Measurements from ENCODE around the gene TRAK1. TPM values are rescaled to one million over a fixed set of nuclear protein-coding genes. Genes with fewer than 3 reads are reported as not detected.

TRAK1 gene
- total RNA-seq, 1 donor from 2014 or later = 53.8 TPM

GRCh38 chr3:42225486-42226363 is 134.6 kb downstream of the TRAK1 start:
- H3K4me3 Mint-ChIP-seq (ENCODE audit: low read depth) = no peak overlapping the region
- no peaks in the 10 kb centered on the region for H3K4me1 Mint-ChIP-seq (ENCODE audit: low read depth)
- H3K27ac Mint-ChIP-seq = no peak overlapping the region
- no peak for TF ChIP-seq CTCF (IDR thresholded peaks at IDR 0.05; ENCODE audit: unreplicated experiment)
- H3K36me3 Mint-ChIP-seq (ENCODE audit: insufficient read depth) = peaks cover 14% of the 10 kb centered on the region
- peaks cover 3% of the 10 kb centered on the region for H3K27me3 Mint-ChIP-seq
- DNase-seq (ENCODE audit: low spot score, unreplicated experiment) = no peak
- H3K9me3 Mint-ChIP-seq (ENCODE audit: low read depth) = no peaks in the 10 kb centered on the region

GRCh38 chr3:42226470-42227425 is 135.6 kb downstream of the TRAK1 start:
- Mint-ChIP-seq H3K4me3 (ENCODE audit: low read depth) (no peak overlapping the region), H3K36me3 (ENCODE audit: insufficient read depth) (peaks cover 14% of the 10 kb centered on the region), H3K27me3 (peaks cover 5% of the 10 kb centered on the region), H3K4me1 (ENCODE audit: low read depth) (no peaks in the 10 kb centered on the region), H3K27ac (no peak overlapping the region), H3K9me3 (ENCODE audit: low read depth) (no peaks in the 10 kb centered on the region)
- TF ChIP-seq CTCF (IDR thresholded peaks at IDR 0.05; ENCODE audit: unreplicated experiment) = no peak
- DNase-seq (ENCODE audit: low spot score, unreplicated experiment) = no peak

- H3K36me3 Mint-ChIP-seq (ENCODE audit: insufficient read depth) = peaks cover 13% of the 10 kb centered on the region
- H3K4me3 Mint-ChIP-seq (ENCODE audit: low read depth) = no peak overlapping the region
- H3K27me3 Mint-ChIP-seq = peaks cover 5% of the 10 kb centered on the region
- TF ChIP-seq CTCF (IDR thresholded peaks at IDR 0.05; ENCODE audit: unreplicated experiment) = no peak
- H3K9me3 Mint-ChIP-seq (ENCODE audit: low read depth) = no peaks in the 10 kb centered on the region
- no peak overlapping the region for H3K27ac Mint-ChIP-seq
- DNase-seq (ENCODE audit: low spot score, unreplicated experiment) = no peak
- no peaks in the 10 kb centered on the region for H3K4me1 Mint-ChIP-seq (ENCODE audit: low read depth)
Observed at GRCh38 chr3:42228796-42229195, 137.6 kb downstream of the TRAK1 start.

- no peak for TF ChIP-seq CTCF (IDR thresholded peaks at IDR 0.05; ENCODE audit: unreplicated experiment)
- no peaks in the 10 kb centered on the region for H3K9me3 Mint-ChIP-seq (ENCODE audit: low read depth)
- no peak overlapping the region for H3K27ac Mint-ChIP-seq
- no peak for DNase-seq (ENCODE audit: low spot score, unreplicated experiment)
- H3K4me1 Mint-ChIP-seq (ENCODE audit: low read depth) = no peaks in the 10 kb centered on the region
- peaks cover 10% of the 10 kb centered on the region for H3K27me3 Mint-ChIP-seq
- no peak overlapping the region for H3K4me3 Mint-ChIP-seq (ENCODE audit: low read depth)
- H3K36me3 Mint-ChIP-seq (ENCODE audit: insufficient read depth) = peaks cover 8% of the 10 kb centered on the region
Observed at GRCh38 chr3:42229266-42229941, 138.2 kb downstream of the TRAK1 start.
